ENCODE data around the gene WDR72.
"Not testable (repeated sequence)": the region's sequence is repeated elsewhere in the genome, so short reads cannot be mapped to it uniquely, and the experiment has no call there.

The WDR72 gene

DNA sequence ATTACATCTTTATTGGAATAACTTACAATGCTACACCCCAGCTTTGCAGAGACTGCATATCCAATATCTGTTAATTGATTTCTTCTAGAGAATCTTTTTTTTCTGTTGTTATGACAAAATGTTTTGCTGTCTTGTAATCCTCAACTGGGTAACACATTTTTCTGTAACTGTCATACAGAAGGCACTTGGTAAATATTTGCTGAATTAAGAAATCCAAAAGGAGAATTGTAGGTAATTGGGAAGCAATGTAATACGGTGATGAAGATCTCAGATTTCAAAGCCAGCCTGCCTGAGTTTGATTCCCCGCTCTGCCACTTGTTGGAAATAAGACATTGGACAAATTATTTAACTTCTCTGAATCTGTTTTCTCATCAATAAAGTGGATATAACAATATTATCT lies 169.1 kb downstream of the WDR72 start:
- DNase-seq (ENCODE audit: low read depth): no peak

DNA sequence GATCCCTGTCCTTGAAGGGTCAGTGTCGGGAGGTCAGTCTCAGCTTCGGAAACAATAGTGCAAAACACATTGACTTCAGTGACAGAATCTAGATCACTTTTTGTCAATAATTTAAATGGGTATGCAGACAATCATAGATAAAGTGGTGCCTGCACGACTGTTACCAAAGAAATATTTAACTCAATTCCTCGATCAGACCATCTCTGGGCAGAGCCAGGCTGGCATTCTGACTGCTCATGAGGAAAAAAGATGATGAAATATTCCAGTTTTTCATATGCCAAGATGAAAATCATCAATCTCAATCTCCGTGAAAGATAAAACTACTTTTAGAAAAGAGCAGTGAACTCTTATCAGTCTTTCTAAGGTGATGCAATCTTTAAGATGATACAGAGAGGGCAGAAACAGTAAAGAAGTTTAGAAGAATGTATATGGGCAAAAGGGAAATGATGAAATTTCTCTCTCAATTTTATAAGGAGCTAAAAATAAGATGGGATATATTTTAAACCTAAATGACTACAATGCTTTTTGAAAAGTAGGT lies 169.9 kb downstream of the WDR72 start:
- no peak for DNase-seq (ENCODE audit: low read depth)

DNA sequence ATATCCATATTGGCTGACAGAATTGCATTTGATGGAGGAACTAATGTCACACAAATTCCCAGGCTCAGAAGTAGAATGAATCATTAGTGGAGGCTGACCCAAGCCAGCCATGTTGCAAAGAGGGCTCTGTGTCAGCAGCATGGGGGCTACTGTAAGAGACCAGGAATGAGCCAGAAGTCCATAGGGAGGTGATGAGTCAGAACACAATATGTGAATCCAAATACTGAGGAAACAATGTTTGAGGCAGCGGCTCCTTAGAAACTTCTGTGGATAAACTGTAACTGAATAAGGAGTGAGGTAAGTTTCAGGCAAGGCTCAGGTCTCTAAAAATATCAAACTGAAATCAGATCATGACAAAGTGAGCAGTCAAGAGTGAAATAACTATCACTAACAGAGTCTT lies 170.7 kb downstream of the WDR72 start:
- DNase-seq (ENCODE audit: low read depth): peak; percentile 71

DNA sequence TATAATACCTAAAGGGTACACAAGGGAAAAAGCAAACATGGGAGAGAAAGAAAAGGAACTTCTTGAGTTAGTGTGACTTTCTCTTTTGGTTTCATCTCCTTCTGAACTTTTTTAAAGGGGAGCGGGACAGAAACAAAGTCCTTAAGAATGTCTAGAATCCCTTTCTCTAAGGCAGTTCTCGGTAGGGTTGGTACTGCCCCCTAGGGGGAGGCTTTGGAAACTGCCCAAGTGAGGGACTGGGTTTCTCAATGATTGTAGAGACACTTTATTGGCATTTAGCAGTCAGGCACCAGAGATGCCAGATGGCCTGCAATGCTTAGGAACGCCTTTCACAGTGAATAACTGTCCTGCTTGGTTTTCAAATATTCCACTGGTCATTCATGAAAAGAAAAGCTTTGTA lies 172.7 kb downstream of the WDR72 start:
- no peak for DNase-seq (ENCODE audit: low read depth)

DNA sequence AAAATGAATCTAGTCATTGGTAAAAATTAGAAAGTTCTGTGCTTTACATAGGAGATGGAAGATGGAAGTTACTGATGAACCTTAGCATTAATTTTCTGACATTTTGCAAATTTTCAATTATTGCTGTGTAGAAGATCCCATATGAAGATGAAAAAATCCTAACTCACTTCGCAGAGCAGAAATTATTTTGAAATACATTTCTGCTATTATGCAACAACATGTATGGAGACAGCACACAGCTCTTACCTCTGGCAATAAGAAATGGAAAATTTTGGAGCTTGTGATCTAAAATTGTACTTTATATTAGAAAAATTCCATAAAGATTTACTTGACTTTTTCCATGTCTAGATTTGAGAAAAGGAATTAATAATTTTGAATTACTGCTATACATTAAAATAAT lies 177.9 kb downstream of the WDR72 start:
- no peak for DNase-seq (ENCODE audit: low read depth)

DNA sequence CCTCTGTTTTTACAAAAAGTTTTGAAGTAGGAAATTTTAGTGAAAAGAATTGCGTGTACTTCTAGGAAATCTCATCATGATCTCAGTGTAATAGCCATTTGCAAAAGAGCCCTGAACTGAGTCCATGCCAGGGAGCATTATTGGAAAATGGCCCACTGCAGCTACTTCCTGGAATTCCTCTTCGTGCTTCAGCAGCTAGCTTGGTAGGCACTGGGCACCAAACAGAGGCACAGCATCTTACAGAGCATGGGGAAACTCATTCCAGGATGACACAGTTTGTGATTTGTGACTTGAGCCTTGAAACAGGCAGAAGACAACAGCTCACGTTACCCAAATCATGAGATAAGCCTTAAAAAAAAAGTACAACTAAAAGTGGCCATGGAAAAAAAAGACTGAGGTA lies 179.1 kb downstream of the WDR72 start:
- no peak for DNase-seq (ENCODE audit: low read depth)

DNA sequence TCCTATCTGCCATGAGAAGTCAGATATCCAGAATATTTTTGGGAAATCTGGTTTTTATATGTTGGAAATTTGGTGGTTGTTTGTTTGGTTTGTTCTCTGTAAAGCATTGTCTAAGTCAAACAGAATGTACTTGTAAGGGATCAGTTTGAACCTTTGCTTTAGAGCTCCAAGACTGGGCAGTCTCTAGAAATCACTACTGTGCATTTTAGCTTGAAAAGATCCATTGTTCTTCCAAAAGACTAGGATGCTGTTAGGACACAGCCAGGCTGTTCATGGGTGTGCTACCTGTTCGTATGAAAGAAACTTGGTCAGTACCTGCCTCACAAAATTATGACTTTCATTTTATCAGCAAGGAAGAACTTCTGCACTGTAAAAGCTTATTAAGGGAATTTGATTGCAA lies 182.6 kb downstream of the WDR72 start:
- DNase-seq (ENCODE audit: low read depth): no peak

DNA sequence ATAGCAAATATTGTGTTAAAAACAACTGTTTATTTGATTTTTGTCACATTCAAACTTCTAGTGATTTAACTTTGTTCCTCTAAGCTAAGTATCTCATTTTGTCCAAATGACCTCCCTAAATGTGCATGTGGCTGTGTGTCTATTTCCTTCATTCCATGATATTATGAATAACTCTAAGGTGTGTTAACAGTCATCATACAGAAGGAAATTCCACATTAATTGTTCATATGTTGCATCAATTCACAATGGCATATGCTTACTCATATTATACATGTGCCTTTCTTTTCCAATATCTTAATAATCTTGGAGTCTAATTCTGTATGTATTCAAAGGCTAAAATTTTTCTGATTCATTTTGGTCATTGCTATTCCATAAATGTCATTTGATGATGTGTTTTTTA lies 186.4 kb downstream of the WDR72 start:
- DNase-seq (ENCODE audit: low read depth): no peak

DNA sequence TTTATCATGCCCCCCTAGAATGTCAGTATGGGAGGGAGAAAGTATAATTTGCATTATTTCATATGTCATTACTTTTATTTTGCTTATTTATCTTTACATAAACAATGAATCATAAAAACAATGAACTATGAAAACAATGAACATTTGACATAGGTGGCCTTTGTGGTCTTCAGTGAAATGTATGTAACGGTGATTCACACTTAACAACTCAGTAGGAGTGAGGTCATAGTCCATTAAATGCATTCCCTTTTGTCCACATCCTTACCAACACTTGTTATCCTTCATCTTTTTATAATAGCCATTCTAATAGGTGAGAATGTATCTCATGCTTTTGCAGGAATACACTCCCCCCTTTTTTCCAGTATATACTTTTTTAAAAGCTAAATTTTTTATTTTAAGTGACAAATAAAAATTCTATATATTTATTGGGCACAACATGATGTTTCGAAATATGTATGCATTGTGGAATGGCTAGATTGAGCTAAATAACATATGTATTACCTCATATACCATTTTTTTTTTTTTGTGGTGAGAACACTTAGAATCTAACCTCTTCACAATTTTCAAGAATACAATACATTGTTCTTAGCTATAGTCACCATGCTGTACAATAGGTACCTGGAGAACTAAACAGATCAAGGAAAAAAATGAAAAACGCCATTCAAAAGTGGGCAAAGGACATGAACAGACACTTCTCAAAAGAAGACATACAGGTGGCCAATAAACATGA lies 189.5 kb downstream of the WDR72 start:
- no peak for DNase-seq (ENCODE audit: low read depth)

DNA sequence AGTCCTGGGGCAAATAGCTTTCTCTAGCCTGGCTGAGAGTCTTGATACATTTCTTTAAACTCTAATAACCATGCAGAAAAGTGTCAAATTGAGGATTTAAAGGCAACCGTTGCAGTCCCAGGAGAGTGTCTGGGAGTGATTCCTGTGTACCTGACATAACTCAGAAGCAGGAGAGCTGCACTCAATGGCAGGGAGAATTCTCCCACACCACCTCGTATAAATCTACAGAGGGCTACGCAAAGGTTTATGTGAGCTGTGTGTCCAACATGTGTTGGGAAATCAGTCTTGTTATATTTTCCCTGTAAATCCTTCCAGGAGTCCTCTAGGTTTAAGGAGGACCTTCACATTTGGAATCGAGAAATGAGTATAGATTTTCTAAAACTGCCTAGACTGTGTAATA lies 192.6 kb downstream of the WDR72 start:
- no peak for DNase-seq (ENCODE audit: low read depth)

DNA sequence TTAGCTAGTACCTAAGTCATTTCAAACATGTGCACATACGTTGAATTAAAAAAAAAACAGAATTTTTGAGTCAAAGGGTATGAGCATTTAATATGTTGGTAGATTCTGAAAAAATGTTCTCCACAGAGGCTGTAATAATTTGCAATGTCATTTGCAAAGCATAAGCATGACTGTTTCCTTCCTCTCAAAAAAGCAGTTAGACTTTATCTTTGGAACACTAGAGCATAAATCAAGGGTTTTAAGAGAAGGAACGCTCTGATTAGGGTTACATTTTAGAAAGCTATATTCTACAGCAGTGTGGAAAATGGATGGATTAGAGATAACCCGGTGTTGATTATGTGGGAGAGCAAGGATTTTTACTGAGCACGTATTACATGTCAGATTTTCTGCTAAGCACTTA lies 193.7 kb downstream of the WDR72 start:
- no peak for DNase-seq (ENCODE audit: low read depth)

DNA sequence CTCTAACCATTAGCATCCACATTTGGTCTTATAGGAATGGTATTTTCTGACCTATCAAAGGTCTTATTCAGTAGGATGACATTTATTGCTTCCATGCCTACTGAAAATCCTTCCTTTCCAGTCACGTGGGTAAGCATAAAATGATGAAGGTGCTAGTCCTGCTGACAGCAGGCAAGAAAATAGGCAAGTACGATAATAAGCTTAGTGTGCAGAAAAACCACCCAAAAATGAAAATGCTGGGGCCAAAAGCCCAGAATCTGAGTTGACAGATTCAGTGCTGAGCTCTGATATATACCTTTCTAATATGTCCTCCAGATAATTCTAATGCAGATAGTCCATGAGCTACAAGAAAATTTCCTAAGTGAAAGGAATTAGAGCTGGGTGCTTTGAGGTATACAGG lies 194.8 kb downstream of the WDR72 start:
- no peak for DNase-seq (ENCODE audit: low read depth)

DNA sequence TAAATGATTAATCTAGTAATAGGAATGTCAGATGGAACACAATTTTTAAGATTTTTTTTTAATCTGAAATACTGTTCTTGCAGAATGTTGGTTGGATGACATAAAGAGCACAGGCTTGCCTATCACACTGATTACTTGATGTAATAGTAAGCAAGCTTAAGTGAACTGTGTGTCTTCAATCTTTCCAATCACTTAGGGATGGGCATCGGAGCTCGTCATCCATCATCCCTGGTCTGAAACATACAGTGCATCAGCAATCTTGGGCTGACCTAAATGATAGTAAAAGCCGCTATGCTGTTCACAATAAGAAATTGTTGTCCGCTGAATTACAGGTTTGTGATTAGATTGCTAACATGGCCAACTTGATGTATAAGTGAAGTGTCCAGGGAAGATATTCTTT lies 195.8 kb downstream of the WDR72 start:
- DNase-seq (ENCODE audit: low read depth): no peak

DNA sequence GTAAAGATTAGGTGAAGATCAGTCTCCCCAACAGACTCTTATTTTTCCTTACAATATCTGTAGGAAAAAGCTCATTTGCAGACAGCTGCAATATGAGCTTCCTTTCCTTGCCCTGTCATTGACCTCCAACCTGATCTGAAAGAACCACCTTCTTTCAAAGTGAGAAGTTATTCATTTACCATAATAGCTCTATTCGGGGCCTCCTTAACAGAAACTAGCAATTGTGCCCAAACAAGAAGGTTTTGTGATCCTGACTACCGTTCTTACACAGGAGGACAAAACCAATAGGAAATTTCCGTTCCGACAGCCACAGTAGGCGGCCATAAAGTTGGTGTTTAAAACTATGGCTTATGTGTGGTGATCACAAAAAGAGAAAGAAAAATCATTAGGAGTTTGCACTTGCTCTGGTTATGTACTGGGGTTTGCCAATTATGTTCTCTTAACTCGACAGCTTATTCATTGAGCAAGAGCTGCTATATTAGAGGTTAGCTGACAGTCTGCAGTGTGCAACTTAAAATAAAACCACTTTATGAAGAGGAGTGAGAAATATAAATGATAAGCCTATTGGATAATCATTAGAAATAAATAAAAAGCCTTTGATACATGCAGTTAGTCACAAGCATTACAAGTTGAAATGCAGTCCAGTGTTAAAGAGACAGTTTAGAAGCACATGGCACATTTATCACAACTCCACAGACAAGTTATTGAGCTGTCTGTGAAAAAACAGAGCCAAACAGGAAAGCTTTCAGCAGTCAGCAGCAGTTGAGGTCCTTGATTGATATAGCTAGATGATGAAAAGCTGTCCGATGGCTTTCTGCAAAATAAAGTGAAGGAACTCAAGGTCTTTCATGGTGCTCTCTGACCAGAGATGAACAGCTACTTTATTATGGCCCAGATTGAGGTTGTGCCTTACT lies 199.8 kb downstream of the WDR72 start:
- DNase-seq (ENCODE audit: low read depth): no peak

DNA sequence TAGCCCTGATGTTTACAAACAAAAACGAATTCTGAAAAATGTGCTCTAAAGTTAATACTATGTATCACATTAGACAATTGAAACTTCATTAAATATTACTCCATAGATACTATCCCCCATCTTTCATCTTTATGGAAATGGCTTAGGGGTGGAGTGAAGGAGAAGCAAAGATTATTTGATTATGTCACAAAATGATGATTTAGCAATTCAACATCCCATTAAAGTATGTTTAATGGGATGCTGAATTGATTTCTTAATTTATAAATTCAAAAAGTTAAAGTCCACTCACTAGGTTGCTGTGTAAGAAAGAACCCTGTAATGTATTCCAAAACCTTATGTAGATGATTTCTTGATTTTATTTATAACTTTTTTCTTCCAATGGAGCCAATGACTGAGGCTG lies 201.1 kb downstream of the WDR72 start:
- DNase-seq (ENCODE audit: low read depth): no peak

DNA sequence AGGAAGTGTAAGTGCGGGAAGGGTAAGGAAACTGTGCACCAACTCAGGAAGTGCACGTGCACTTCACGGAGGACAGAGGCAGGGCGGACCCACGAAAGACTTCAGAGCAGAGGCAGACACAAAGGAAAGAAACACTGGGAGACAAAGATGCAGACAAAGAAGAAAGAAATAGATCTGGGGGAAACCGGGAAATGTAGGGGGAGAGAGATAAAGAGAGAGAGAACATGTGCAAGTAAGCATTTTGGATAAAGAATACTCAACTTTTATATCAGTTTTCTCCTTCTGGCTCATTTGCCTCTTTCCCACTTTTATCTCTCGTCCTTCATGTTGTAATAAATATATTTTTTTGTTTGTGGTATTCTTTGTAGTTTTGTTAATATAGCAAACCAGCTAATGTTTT lies 204.2 kb downstream of the WDR72 start:
- DNase-seq (ENCODE audit: low read depth): no peak

DNA sequence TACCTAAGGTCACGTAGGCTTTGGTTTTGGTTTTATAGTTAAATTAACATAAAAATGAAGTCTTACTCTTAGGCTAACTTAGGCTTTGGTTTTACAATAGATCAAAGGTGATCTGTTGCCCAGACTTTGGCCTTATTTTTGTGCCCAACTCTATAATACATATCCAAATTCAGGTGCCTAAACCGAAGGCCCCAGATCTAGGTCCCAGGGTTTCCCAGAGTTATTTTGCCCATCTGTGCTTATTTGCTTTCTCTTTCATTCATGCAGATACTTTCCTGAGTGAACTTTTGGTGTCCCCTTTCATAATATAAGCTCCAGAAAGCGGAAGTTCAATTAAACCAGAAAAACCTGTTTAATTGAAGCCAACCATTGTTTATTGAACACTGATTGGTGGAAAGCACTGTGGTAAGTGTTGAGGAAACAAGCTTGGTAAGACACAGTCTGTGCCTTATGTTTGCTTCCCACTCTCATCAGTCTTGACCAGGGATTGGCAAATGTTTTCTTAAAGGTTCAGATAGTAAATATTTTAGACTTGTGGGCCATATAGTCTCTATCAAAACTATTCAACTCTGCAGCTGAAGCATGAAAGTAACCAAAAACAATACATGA lies 209.7 kb downstream of the WDR72 start:
- no peak for DNase-seq (ENCODE audit: low read depth)

DNA sequence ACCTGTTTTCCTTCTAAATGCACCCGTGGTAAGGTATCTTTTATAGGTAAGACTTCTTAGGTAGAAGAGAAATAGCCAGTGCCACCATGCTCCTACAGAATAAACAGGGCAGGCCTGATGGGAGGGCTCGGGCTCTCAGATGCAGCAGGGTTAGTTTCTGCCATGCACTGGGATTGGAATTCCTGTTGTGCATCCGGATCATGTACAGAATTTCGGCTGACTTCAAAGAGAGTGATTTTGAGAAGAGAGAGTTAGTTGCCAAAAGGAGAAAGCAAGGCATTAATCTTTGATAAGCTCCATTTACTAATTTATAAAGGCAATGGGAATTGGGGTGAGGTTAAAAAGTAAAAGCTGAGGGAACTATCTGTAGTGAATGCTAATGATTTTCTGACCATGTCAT lies 211.2 kb downstream of the WDR72 start:
- DNase-seq (ENCODE audit: low read depth): no peak

DNA sequence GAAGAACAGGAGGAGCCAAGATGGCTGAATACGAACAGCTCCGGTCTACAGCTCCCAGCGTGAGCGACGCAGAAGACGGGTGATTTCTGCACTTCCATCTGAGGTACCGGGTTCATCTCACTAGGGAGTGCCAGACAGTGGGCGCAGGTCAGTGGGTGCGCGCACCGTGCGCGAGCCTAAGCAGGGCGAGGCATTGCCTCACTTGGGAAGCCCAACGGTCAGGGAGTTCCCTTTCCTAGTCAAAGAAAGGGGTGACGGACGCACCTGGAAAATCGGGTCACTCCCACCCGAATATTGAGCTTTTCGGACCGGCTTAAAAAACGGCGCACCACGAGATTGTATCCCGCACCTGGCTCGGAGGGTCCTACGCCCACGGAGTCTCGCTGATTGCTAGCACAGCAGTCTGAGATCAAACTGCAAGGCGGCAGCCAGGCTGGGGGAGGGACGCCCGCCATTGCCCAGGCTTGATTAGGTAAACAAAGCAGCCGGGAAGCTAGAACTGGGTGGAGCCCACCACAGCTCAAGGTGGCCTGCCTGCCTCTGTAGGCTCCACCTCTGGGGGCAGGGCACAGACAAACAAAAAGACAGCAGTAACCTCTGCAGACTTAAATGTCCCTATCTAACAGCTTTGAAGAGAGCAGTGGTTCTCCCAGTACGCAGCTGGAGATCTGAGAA lies 218.7 kb downstream of the WDR72 start:
- not testable (repeated sequence) for DNase-seq (ENCODE audit: low read depth)

DNA sequence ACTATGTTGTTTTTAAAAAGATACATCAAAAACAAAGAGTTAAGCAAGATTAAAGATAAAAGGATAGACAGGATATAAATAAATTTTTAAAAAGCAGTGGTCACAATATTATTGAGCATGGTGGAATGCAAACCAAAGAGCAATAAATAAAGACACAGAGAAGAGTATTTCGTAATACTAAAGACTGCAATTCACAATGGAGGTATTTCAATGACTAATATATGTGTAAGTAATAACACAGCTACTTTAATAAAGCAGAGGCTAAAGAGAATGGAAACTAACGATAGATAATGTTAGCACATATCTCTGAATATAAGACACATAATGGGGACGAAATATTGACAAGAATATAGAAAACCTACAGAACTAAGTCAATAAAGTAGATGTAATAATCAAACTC lies 219.6 kb downstream of the WDR72 start:
- no peak for DNase-seq (ENCODE audit: low read depth)

DNA sequence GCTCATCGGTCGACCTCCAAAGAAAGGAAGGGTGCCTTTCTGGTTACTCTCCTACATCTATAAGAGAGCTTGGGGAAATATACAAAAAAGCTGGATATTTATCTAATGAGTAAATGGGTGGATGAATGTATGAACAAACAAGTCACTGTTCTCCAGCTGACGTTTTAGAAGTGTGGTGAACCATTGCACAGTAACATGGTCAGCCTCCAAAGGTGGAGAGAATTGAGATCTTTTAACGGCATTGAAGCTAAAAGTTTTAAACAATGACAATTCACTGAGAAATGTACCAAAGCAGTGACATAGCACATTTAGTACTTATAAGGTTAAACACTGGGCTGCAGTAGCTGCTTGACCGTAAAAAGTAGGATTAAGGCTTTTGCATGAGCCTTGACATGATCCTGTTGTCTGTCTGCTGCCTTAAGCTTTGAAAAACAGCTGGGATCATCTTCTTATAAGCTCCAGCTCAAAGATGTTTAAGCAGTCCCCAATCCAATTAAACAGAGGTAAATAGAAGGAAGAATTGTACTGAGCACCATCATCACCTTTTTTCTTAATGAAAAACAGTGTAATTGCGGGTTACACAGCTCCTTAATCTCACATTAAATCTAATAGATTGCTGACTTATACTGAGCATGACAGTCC lies 222.9 kb downstream of the WDR72 start:
- DNase-seq (ENCODE audit: low read depth): no peak

DNA sequence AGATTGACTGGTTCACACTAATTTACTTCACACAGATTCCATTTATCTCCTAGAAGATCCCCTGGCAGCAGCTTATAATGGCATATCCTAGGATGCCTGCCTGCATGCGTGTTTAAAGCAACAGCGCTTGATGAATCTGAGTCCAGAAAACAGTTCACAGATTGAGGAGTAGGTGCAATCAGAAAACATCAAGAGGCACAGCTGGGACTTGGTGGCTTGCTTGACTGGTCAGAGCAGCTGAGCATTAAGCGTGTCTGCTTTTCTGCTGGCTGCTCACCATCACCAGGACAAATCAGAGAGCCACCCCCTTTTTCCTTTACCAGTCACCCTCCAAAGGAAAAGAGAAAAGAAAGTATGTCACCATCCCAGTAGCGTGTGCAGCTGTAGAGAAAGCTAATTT lies 223.6 kb downstream of the WDR72 start:
- no peak for DNase-seq (ENCODE audit: low read depth)
